GM18867 (cell line): ENCODE measurements around the gene BCAM.
"Not testable (repeated sequence)": the region's sequence is repeated elsewhere in the genome, so short reads cannot be mapped to it uniquely, and the experiment has no call there.

Experiments
- ATAC-seq: cut with Tn5 transposase; IDR thresholded peaks from one replicate; pipeline ENCODE4 v1.9.1; 2021; ENCODE audit warnings: mild to moderate bottlenecking, moderate library complexity; ENCODE audit not compliant: unreplicated experiment

Gene BCAM, protein sequence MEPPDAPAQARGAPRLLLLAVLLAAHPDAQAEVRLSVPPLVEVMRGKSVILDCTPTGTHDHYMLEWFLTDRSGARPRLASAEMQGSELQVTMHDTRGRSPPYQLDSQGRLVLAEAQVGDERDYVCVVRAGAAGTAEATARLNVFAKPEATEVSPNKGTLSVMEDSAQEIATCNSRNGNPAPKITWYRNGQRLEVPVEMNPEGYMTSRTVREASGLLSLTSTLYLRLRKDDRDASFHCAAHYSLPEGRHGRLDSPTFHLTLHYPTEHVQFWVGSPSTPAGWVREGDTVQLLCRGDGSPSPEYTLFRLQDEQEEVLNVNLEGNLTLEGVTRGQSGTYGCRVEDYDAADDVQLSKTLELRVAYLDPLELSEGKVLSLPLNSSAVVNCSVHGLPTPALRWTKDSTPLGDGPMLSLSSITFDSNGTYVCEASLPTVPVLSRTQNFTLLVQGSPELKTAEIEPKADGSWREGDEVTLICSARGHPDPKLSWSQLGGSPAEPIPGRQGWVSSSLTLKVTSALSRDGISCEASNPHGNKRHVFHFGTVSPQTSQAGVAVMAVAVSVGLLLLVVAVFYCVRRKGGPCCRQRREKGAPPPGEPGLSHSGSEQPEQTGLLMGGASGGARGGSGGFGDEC

DNA sequence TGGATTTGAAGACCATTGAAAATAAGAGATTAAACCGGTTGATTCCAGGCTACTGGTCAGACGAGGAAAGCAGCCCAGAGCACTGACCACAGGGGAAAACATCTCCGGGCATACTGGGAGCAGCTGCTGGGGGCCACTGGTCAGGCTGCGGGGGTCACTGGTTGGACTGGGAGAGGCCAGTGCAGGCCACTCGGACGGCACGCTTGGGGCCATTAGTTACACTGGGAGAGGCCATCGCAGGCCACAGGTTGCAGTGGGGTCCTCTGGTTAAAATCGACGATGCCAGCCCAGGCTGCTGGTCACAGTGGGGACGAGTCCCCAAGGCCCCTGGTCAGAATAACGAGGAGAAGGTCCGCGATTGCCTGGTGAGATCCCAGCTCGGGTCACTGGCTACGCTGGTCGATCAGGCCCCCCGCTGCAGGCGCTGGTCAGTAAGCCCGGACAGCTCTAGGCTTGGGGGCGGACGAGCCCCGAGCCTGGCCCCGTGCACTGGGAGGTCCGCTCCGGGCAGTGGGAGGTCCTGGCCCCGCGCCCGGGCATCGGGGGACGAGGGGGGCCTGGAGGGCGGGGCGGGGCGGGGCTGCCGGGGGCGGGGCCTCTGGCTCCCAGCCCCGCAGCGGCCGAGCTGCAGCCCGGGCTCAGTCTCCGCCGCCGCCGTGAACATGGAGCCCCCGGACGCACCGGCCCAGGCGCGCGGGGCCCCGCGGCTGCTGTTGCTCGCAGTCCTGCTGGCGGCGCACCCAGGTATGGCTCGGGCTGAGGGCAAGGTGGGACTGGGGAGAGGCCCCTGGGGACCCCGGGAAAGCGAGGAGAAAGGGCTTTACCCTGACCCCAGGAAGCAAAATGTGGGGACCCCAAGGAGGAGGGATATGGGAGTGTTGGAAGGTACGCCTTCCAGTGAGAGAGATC is at the start of gene BCAM:
TSS of gene BCAM (plus strand) at position 641 of the 909 bp plus-strand sequence. CDS start at position 663, 22 bp downstream.
- ATAC-seq, result no peak

DNA sequence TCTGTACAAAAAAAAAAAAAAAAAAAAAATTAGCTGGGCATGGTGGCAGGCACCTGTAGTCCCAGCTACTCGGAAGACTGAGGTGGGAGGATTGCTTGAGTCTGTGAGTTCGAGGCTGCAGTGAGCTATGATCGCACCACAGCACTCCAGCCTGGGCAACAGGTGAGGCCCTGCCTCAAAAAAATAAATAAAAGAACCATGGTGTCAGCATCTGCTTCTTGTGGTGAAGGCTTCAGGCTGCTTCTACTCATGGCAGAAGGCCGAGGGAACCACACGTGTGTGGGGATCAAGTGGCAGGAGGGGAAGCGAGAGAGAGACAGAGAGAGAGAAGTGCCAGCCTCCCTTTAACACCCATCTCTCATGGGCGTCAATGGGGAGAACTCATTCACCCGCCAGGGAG is 46.9 kb upstream of the BCAM start:
- no peak for ATAC-seq

DNA sequence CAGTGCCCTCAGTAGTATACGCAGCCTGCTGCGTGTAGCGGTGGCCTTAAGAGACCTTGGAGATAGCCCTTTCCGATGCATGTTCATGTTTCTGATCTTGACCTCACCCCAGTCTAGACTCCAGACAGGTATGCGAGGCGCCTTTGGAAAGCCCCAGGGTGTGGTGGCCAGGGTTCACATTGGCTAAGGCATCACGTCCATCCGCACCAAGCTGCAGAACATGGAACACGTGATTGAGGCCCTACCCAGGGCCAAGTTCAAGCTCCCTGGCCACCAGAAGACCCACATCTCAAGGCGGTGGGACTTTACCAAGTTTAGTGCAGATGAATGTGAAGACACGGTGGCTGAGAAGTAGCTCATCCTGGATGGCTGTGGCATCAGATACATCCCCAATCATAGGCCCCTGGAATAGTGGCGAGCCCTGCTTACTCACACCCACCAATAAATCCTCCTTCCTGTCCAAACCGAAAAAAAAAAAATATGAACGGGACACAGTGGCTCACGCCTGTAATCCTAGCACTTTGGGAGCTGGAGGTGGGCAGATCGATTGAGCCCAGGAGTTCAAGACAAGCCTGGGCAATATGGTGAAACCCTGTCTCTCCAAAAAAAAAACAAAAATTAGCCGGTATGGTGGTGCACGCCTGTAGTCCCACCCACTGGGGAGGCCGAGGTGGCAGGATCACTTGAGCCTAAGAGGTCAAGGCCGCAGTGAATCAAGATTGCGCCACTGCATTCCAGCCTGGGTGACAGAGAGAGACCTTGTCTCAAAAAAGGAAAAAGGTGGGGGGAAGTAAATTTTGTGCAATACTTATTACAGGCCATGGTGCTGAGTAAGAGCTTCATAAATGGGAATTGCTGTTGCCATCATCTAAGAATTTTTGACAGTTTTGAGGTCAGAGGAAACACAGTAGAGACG is 43.6 kb upstream of the BCAM start:
- no peak for ATAC-seq

DNA sequence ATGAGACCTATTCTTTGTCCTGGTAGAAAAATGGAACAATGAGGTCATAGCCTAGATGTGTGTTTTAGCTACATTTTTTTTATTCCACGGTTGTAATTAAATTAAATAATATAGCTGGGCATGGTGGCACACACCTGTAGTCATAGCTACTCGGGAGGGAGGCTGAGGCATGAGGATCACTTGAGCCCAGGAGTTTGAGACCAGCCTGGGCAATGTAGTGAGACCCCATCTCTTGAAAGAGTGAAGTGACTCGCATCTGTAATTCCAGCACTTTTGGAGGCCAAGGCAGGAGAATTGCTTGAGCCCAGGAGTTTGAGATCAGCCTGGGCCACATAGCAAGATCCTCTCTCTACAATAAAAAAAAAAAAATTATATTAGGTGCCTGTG is 43.0 kb upstream of the BCAM start:
- no peak for ATAC-seq

DNA sequence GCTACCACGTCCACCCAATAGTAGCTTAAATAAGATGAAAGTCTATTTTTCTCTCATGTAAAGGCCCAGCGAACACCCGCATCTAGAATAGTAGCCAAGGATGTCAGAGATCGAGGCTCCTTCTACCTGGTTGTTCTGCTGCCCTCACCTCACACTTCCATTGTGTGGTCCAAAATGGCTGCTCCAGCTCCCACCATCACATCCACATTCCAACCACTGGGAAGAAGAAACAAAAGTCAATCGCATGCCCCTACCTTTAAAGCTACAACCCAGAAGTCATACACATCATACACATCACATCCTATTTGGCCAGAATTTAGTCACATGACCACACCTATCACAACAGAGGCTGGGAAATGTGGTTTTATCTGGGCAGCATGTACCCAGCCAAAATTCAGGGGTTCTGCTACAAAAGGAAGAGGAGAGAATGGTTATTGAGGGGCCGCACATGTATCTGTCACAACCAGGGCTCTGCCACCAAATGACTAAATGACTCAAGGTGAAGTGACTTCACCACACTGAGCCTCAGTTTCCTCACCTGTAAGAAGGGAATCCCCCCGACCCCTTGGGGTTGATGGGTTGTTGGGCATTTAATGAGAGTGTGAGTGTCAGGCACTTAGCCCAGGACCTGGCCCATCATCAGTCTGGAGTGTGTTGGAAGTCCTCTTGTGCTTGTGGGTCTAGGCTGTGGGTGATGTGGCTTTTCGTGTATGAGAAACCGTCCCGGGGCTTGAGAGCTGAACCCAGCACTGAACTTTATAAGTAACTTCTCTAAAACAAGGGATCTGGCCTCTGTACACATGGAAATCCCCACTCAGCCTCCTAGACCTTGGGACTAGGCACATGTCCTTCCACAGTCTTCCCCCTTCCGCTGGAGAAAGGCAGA is 41.4 kb upstream of the BCAM start:
- ATAC-seq, result no peak

DNA sequence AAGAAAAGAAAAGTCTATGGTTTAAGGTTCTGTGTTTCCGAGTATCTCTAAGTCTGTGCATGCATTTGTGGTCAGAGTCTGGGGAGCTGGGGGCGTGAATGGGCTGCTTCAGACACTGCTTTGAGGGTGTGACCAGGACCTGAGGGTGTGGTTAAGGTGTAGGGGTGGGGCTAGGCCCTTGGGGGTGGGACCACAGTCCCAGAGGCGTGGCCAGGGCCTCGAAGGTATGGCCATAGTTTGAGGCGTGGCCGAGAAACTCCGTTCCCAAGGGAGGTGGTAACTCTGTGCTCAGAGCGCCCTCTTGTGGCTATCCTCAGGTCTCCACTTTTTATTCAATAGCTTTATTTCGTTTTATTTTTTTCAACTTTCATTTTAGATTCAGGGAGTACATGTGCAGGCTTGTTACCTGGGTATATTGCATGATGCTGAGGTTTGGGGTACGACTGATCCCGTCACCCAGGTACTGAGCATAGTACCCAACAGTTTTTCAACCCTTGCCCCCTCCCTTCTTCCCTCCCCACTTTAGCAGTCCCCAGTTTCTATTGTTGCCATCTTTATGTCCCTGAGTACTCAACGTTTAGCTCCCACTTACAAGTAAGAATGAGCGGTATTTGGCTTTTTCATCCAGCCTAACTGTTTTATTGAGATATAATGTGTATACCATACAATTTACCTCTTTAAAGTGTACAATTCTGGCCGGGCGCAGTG is 38.2 kb upstream of the BCAM start:
- peak; percentile 97 for ATAC-seq

DNA sequence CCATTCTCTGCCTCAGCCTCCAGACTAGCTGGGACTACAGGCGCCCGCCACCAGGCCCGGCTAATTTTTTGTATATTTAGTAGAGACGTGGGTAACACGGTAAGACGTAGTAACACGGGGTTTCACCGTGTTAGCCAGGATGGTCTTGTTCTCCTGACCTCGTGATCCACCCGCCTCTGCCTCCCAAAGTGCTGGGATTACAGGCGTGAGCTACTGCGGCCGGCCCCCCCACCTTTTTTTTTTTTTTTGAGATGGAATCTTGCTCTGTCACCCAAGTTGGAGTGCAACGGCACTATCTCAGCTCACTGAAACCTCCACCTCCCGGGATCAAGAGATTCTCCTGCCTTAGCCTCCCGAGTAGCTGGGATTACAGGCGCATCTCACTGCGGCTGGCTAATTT is 36.8 kb upstream of the BCAM start:
- ATAC-seq, result not testable (repeated sequence)

DNA sequence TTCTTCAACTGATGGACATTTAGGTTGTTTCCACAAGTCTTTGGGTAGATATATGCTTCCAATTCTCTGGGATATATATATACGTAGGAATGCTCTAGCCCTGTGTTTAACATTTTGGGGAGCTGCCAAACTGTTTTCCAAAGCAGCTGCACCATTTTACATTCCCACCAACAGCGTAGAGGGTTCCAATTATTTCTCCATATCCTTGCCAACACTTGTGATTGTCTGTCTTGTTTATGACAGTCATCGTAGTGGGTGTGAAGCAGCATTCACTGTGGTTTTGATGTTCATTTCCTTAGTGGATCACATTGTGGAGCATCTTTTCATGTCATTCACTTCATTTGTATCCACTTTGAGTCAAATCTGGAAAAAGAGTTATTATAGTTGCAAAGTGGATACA is 35.9 kb upstream of the BCAM start:
- no peak for ATAC-seq

DNA sequence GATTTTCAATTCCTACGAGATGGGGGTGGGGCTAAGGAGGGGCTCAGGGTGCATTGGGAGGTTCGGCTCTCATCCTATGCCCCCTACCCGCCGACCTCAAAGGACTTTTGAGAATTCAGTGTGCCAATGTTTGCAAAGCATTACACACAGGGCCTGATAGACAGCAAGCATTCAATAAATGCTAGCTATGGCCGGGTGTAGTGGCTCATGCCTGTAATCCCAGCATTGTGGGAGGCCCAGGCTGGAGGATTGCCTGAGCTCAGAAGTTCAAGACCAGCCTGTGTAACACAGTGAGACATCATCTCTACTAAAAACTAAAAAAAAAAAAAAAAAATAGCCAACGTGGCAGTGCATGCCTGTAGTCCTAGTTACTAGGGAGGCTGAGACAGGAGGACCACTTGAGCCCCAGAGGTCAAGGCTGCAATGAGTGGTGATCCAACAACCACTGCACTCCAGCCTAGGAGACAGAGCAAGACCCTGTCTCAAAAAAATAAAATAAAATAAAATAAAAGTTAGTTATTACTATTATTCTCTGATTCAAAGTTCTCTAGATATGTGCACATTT is 33.1 kb upstream of the BCAM start:
- no peak for ATAC-seq

DNA sequence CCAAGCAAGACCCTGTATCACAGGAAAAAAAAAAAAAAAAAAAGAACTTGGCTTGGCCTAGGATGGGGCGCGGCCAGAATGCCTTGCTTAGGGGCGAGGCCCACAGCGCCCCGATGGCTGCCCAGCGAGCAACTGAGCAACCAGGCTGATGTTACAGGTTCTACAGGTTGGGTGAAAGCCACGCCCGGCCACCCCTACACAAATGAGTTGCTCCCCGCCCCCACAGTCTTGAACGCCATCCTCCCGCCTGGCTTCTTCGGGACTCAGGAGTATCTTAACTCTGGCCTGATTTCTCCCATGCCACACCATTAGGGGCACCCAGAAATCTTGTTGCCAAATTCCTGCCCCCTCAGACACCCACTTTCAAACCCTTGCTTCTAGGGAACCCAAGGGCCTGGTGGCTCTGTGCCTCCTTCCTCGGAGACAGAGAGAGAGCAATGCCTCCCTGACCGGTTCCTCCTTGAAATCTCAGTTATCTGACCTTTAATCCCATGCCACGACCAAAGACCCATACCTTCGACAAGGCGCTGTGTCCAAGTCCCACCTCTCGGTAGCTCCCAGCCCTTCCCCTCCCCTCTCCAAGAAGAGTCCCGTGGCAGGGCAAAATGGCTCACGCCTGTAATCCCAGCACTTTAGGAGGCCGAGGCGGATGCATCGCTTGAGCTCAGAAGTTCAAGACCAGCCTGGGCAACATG is 32.4 kb upstream of the BCAM start:
- no peak for ATAC-seq

DNA sequence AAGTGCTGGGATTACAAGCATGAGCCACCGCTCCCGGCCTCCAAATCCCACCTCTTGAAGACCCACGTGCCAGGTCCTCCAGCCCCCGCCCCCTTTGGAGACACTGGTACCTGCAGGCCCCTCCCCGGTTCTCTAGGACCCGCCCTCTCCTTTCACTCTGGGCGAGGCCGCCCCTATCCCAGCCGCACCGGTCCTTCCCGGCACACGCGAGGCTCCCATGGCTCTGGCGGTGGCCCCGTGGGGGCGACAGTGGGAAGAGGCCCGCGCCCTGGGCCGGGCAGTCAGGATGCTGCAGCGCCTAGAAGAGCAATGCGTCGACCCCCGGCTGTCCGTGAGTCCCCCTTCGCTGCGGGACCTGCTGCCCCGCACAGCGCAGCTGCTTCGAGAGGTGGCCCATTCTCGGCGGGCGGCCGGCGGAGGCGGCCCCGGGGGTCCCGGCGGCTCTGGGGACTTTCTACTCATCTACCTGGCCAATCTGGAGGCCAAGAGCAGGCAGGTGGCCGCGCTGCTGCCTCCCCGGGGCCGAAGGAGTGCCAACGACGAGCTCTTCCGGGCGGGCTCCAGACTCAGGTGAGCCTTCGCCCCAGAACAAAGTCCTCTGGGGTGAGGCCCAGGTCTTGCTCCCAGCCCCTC is 31.1 kb upstream of the BCAM start, which contains the start of gene CBLC:
TSS of gene CBLC (plus strand) at position 176 of the 633 bp plus-strand sequence. CDS start at position 218, 42 bp downstream.
- no peak for ATAC-seq

DNA sequence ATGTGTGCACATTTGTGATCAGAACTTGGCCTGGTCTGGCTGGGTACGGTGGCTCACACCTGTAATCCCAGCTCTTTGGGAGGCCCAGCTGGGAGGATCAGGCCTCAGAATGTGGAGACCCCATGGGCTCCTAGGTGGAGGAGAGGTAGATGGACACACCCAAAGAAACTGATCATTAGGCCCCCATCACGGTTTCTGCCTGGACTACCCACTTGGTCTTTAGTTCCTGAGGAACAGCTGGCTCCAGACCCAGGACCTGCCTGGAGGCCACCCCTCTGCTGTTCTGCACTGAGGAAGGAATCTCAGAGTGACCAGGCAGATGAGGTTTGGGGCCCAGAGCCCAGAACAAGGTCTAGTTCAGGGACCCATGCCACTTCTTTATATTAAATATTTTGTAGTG is 29.8 kb upstream of the BCAM start:
- no peak for ATAC-seq

DNA sequence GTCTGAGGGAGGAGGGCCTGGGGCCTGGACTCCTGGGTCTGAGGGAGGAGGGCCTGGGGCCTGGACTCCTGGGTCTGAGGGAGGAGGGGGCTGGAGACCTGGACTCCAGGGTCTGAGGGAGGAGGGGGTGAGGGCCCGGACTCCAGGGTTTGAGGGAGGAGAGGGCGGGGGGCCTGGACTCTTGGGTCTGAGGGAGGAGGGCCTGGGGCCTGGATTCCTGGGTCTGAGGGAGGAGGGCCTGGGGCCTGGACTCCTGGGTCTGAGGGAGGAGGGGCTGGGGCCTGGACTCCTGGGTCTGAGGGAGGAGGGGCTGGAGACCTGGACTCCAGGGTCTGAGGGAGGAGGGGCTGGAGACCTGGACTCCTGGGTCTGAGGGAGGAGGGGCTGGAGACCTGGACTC is 27.2 kb upstream of the BCAM start:
- ATAC-seq, result not testable (repeated sequence)

DNA sequence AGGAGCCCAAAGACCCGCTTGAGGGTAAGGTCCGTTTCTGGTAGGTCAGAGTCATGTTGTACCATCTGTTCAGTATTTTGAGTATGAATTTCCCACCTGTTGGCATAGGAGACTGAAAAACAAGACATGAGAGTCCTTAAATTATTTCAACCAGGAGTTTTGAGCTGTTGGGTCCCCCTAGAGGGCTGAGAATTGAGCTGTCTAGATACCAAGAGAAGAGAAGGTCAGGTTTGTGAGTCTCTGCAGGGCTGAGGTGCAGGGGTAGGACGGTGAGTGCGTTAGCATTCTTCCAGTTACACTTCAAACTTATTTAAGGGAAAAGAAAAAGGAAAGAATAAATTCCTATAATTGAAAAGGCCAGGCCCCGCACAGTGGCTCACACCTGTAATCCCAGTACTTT is 26.2 kb upstream of the BCAM start:
- ATAC-seq, result no peak

DNA sequence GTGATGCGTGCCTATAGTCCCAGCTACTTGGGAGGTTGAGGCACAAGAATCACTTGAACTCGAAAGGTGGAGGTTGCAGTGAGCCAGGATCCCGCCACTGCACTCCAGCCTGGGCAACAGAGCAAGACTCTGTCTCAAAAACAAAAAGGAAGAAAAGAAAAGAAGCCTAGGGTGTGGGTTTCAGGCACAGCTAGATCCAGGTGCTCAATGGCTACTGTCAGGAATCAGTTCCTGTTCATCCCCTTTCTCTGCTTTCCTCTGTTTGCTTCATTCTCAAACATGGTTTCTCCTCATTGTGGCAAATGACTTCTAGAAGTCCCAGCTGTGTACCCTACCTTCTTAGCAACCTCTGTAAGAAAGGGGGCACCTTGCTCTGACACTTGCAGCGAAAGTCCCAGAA is 25.4 kb upstream of the BCAM start:
- no peak for ATAC-seq

DNA sequence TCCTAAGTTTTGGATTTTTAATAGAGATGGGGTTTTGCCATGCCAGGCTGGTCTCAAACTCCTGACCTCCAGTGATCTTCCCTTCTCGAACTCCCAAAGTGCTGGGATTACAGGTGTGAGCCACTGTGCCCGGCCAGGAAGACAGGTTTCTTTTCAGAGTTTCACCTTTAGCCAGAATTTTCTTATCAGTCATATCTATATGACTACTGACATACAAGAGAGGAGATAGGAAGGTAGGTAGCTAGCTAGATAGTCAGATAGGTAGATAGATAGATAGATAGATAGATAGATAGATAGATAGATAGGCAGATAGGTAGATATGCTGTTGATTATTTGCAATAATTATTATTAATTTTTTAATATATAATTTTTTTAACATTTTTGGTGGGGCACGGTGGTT is 23.6 kb upstream of the BCAM start:
- ATAC-seq, result no peak

DNA sequence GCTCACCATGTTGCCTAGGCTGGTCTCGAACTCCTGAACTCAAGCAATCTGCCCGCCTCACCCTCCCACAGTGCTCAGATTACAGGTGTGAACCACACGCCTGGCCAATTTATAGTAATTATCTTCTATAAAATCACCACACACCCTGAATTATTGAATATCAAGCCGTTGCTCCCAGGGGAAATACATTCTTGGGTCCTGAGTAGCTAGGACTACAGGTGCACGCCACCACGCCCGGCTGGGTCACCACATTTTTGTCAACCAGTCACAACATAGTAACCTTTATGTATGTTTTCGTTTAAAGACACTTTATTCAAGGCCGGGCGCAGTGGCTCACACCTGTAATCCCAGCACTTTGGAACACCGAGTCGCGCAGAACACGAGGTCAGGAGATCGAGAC is 22.9 kb upstream of the BCAM start:
- ATAC-seq, result no peak
